ENCODE results near the gene ACTN1.

Gene ACTN1

GRCh38 chr14:68947802-68948201 lies 31.3 kb downstream of the ACTN1 start (continued):
- no peak for TF ChIP-seq PRDM2 (tag by site-specific recombination; IDR thresholded peaks at IDR 0.05; ENCODE audit: borderline replicate concordance)
- no peak for TF ChIP-seq ZNF560 (tag by site-specific recombination; IDR thresholded peaks at IDR 0.05; ENCODE audit: borderline replicate concordance)
- no peak for TF ChIP-seq ZNF670 (tag by site-specific recombination; IDR thresholded peaks at IDR 0.05; ENCODE audit: low read depth)
- peak; percentile 86 for TF ChIP-seq ZNF423 (tag by site-specific recombination; IDR thresholded peaks at IDR 0.05)
- TF ChIP-seq ZNF132 (tag by site-specific recombination; IDR thresholded peaks at IDR 0.05; ENCODE audit: borderline replicate concordance): no peak
- TF ChIP-seq, protein P1, sequence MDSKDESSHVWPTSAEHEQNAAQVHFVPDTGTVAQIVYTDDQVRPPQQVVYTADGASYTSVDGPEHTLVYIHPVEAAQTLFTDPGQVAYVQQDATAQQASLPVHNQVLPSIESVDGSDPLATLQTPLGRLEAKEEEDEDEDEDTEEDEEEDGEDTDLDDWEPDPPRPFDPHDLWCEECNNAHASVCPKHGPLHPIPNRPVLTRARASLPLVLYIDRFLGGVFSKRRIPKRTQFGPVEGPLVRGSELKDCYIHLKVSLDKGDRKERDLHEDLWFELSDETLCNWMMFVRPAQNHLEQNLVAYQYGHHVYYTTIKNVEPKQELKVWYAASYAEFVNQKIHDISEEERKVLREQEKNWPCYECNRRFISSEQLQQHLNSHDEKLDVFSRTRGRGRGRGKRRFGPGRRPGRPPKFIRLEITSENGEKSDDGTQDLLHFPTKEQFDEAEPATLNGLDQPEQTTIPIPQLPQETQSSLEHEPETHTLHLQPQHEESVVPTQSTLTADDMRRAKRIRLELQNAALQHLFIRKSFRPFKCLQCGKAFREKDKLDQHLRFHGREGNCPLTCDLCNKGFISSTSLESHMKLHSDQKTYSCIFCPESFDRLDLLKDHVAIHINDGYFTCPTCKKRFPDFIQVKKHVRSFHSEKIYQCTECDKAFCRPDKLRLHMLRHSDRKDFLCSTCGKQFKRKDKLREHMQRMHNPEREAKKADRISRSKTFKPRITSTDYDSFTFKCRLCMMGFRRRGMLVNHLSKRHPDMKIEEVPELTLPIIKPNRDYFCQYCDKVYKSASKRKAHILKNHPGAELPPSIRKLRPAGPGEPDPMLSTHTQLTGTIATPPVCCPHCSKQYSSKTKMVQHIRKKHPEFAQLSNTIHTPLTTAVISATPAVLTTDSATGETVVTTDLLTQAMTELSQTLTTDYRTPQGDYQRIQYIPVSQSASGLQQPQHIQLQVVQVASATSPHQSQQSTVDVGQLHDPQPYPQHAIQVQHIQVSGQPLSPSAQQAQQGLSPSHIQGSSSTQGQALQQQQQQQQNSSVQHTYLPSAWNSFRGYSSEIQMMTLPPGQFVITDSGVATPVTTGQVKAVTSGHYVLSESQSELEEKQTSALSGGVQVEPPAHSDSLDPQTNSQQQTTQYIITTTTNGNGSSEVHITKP (tag by site-specific recombination; IDR thresholded peaks at IDR 0.05): peak; percentile 70
- no peak for TF ChIP-seq PBX3 (CRISPR knock-in tag; IDR thresholded peaks at IDR 0.05)
- no peak for TF ChIP-seq ZNF239 (tag by site-specific recombination; IDR thresholded peaks at IDR 0.05)
- no peak for TF ChIP-seq ZNF768 (tag by site-specific recombination; IDR thresholded peaks at IDR 0.05)
- TF ChIP-seq GLIS2 (tag by site-specific recombination; IDR thresholded peaks at IDR 0.05): peak; percentile 47
- no peak; the same call in 1 of the 2 replicates for TF ChIP-seq ZBTB17 (tag by site-specific recombination; IDR thresholded peaks at IDR 0.05)
- TF ChIP-seq WT1 (tag by site-specific recombination; IDR thresholded peaks at IDR 0.05): peak; percentile 63
- TF ChIP-seq KLF7 (tag by site-specific recombination; IDR thresholded peaks at IDR 0.05; ENCODE audit: borderline replicate concordance): peak; percentile 60; the same call in 1 of the 2 replicates
- TF ChIP-seq ZNF311 (tag by site-specific recombination; IDR thresholded peaks at IDR 0.05; ENCODE audit: borderline replicate concordance): no peak
- no peak for TF ChIP-seq ZSCAN23 (tag by site-specific recombination; IDR thresholded peaks at IDR 0.05)
- peak; percentile 39; the same call in 1 of the 2 replicates for TF ChIP-seq SP2 (tag by site-specific recombination; IDR thresholded peaks at IDR 0.05)
- TF ChIP-seq ZBTB8A (tag by site-specific recombination; IDR thresholded peaks at IDR 0.05): 0 out of 2 replicates have a peak, but pooled peaks have one; percentile 21
- TF ChIP-seq ZNF10 (tag by site-specific recombination; IDR thresholded peaks at IDR 0.05): no peak
- TF ChIP-seq, protein P2, sequence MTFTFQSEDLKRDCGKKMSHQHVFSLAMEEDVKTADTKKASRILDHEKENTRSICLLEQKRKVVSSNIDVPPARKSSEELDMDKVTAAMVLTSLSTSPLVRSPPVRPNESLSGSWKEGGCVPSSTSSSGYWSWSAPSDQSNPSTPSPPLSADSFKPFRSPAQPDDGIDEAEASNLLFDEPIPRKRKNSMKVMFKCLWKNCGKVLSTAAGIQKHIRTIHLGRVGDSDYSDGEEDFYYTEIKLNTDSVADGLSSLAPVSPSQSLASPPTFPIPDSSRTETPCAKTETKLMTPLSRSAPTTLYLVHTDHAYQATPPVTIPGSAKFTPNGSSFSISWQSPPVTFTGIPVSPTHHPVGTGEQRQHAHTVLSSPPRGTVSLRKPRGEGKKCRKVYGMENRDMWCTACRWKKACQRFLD (tag by site-specific recombination; IDR thresholded peaks at IDR 0.05): no peak
- TF ChIP-seq ZNF155 (tag by site-specific recombination; IDR thresholded peaks at IDR 0.05): no peak
- no peak for TF ChIP-seq ZNF561 (tag by site-specific recombination; IDR thresholded peaks at IDR 0.05; ENCODE audit: borderline replicate concordance)
- TF ChIP-seq ZNF624 (tag by site-specific recombination; IDR thresholded peaks at IDR 0.05): no peak
- TF ChIP-seq ZNF791 (tag by site-specific recombination; IDR thresholded peaks at IDR 0.05): no peak
- no peak for TF ChIP-seq ZNF660 (tag by site-specific recombination; IDR thresholded peaks at IDR 0.05)
- TF ChIP-seq BCL11A (tag by site-specific recombination; IDR thresholded peaks at IDR 0.05; ENCODE audit: low read depth): no peak
- TF ChIP-seq, protein P3, sequence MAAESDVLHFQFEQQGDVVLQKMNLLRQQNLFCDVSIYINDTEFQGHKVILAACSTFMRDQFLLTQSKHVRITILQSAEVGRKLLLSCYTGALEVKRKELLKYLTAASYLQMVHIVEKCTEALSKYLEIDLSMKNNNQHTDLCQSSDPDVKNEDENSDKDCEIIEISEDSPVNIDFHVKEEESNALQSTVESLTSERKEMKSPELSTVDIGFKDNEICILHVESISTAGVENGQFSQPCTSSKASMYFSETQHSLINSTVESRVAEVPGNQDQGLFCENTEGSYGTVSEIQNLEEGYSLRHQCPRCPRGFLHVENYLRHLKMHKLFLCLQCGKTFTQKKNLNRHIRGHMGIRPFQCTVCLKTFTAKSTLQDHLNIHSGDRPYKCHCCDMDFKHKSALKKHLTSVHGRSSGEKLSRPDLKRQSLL (tag by site-specific recombination; IDR thresholded peaks at IDR 0.05): no peak
- no peak for TF ChIP-seq ZNF558 (tag by site-specific recombination; IDR thresholded peaks at IDR 0.05)
- TF ChIP-seq ZNF555 (tag by site-specific recombination; conservative IDR thresholded peaks at IDR 0.05): no peak
